ENCODE results near the gene CREM. TPM values are rescaled to one million over a fixed set of nuclear protein-coding genes. Genes with fewer than 3 reads are reported as not detected.

CREM gene
- polyA plus RNA-seq, 1 of the 3 experiments (the other 2 are of a cell fraction), result 41.4 TPM

- peak within 1 kb of the TSS; percentile 80 to 87; a peak in 3 of 4 replicates for H3K27ac ChIP-seq (ENCODE audit: low read depth in 2 of 2, low read length in 1 of 2)
- no peaks in the 10 kb centered on the region for H3F3A ChIP-seq (replicated peaks; ENCODE audit: insufficient read depth)
- H3K9me3 ChIP-seq, result no peaks in the 10 kb centered on the region
- H3K4me1 ChIP-seq (ENCODE audit: control insufficient read depth in 1 of 2, insufficient read depth in 2 of 2, low read depth in 1 of 2, low read length in 1 of 2), result peaks cover 2 to 5% of the 10 kb centered on the region in 2 experiments; a peak in 1 of 4 replicates
- H3K27me3 ChIP-seq (ENCODE audit: insufficient read depth), result no peaks in the 10 kb centered on the region
- POLR2A ChIA-PET, result interaction anchor here (0.5 to 1.0 kb wide), 2 partner anchors 16 to 36 kb away, joined by 3 read pairs; partner anchors contain the start of gene CREM
- TF ChIP-seq PBX3 (IDR thresholded peaks at IDR 0.05) (peak; percentile 64), RCOR1 (IDR thresholded peaks at IDR 0.05; ENCODE audit: low read length) (no peak), ZBTB33 (IDR thresholded peaks at IDR 0.05; ENCODE audit: borderline replicate concordance, low read depth) (0 out of 2 replicates have a peak, but pooled peaks have one; percentile 37), NRF1 (IDR thresholded peaks at IDR 0.05; ENCODE audit: low read depth, low read length) (no peak), FOSL2 (IDR thresholded peaks at IDR 0.05; ENCODE audit: borderline replicate concordance, low read depth) (no peak), NFIC (IDR thresholded peaks at IDR 0.05; ENCODE audit: borderline replicate concordance) (0 out of 2 replicates have a peak, but pooled peaks have one; percentile 33), ELF1 (IDR thresholded peaks at IDR 0.05) (peak; percentile 86), TAF1 (IDR thresholded peaks at IDR 0.05; ENCODE audit: borderline replicate concordance, low read depth, low read length) (peak; percentile 75; the same call in 1 of the 2 replicates), FOXM1 (IDR thresholded peaks at IDR 0.05; ENCODE audit: low read depth) (no peak), EZH2phosphoT487 (IDR thresholded peaks at IDR 0.05; ENCODE audit: borderline replicate concordance, low read depth) (no peak), SMC3 (IDR thresholded peaks at IDR 0.05; ENCODE audit: low read depth, low read length) (no peak), FOXJ3 (CRISPR knock-in tag; IDR thresholded peaks at IDR 0.05) (no peak), EP300 (IDR thresholded peaks at IDR 0.05; ENCODE audit: borderline replicate concordance in 1 of 2, low read depth in 1 of 2, low read length in 1 of 2) (peak in 1 of 2 experiments; percentile 54; a peak in 1 of 4 replicates), REST (IDR thresholded peaks at IDR 0.05; ENCODE audit: low read depth, low read length) (no peak), RFX5 (IDR thresholded peaks at IDR 0.05; ENCODE audit: low read length) (no peak), MEF2A (IDR thresholded peaks at IDR 0.05; ENCODE audit: borderline replicate concordance, low read depth) (no peak), POLR2AphosphoS5 (IDR thresholded peaks at IDR 0.05; ENCODE audit: low read depth, low read length) (peak; percentile 55; the same call in 1 of the 2 replicates), RXRA (IDR thresholded peaks at IDR 0.05; ENCODE audit: borderline replicate concordance, low read depth) (no peak), MXI1 (IDR thresholded peaks at IDR 0.05; ENCODE audit: low read depth, low read length) (peak; percentile 61), YY1 (IDR thresholded peaks at IDR 0.05; ENCODE audit: low read depth) (peak; percentile 89), MAX (IDR thresholded peaks at IDR 0.05; ENCODE audit: low read depth) (peak; percentile 84), TCF12 (IDR thresholded peaks at IDR 0.05) (peak; percentile 29; the same call in 1 of the 2 replicates), SIN3A (IDR thresholded peaks at IDR 0.05; ENCODE audit: borderline replicate concordance, low read depth, low read length) (peak; percentile 69; the same call in 1 of the 2 replicates)
- H2AFZ ChIP-seq (ENCODE audit: low read depth), result peak within 1 kb of the TSS; percentile 93
- peaks cover 0 to 8% of the 10 kb centered on the region in 2 experiments for H3K36me3 ChIP-seq (replicated peaks in 1 of 2; ENCODE audit: control insufficient read depth in 1 of 2, insufficient read depth in 2 of 2, low read length in 1 of 2)
- DNase-seq, result peak; percentile 97
- peak within 1 kb of the TSS; percentile 64 to 82 for H3K4me3 ChIP-seq (ENCODE audit: low read depth in 2 of 2, low read length in 1 of 2)
- peak within 1 kb of the TSS; percentile 91 for H3K9ac ChIP-seq
- CTCF ChIA-PET, result interaction anchor here (0.6 to 2.4 kb wide), 4 partner anchors 10 to 217 kb away, joined by 3 to 7 read pairs (median 4); no protein-coding TSS in a partner anchor
- no peaks in the 10 kb centered on the region for H4K20me1 ChIP-seq (ENCODE audit: insufficient read depth)
- WGBS (ENCODE audit: low lambda C conversion rate), result 0% methylated on average over 16 of the region's 59 CpGs
- H3K9me2 ChIP-seq, result no peaks in the 10 kb centered on the region
- peaks cover 49% of the 10 kb centered on the region for H3K79me2 ChIP-seq (ENCODE audit: insufficient read depth)
- peak within 1 kb of the TSS; percentile 91 for H3K4me2 ChIP-seq
Observed at GRCh38 chr10:35090162-35090954, 36.3 kb upstream of the CREM start, which contains the start of gene CUL2. TSS of gene CUL2 (minus strand) at chr10:35090341. CDS start at chr10:35071317, 19,024 bp downstream.
